Measurements from ENCODE around the gene NOXA1. TPM values are rescaled to one million over a fixed set of nuclear protein-coding genes. Genes with fewer than 3 reads are reported as not detected.
A peak's percentile ranks its signal among the peaks of the same experiment; 100 is the strongest.
"Not testable (repeated sequence)": the region's sequence is repeated elsewhere in the genome, so short reads cannot be mapped to it uniquely, and the experiment has no call there.

Gene NOXA1
- 6.9 TPM for total RNA-seq
- long read RNA-seq, partial matches to known transcripts: 9 of 29 reads
- long read RNA-seq, other reads (novel, unspliced or antisense): 20 of 29 reads

- no peak for TF ChIP-seq CTCF (IDR thresholded peaks at IDR 0.05)
- no peaks in the 10 kb centered on the region for H3K36me3 ChIP-seq
- peaks cover 27% of the 10 kb centered on the region for H3K4me1 ChIP-seq
- intact Hi-C loops (cut with DNase I): no loop called here
- DNase-seq (peak; percentile 95), ATAC-seq (peak; percentile 95 to 98)
- no peaks in the 10 kb centered on the region for H3K9me3 ChIP-seq
- no peaks in the 10 kb centered on the region for H3K27me3 ChIP-seq (ENCODE audit: low read depth)
- H3K4me3 ChIP-seq: peak within 1 kb of the TSS; percentile 96
- peak within 1 kb of the TSS; percentile 77 for H3K27ac ChIP-seq
Observed at GRCh38 chr9:137422604-137423513, at the start of gene NOXA1, which contains the start of gene EXD3. Gene NOXA1 (plus strand): TSS chr9:137423393. CDS start chr9:137423530, 137 bp downstream. Gene EXD3 (minus strand): TSS chr9:137423162. CDS start chr9:137395357, 27,805 bp downstream.

GRCh38 chr9:137373611-137373980, 49.6 kb upstream of the NOXA1 start:
- Histone ChIP-seq H3K36me3 (peaks cover 8% of the 10 kb centered on the region), H3K4me3 (no peak overlapping the region), H3K4me1 (no peaks in the 10 kb centered on the region), H3K9me3 (no peaks in the 10 kb centered on the region), H3K27ac (no peak overlapping the region), H3K27me3 (ENCODE audit: low read depth) (no peaks in the 10 kb centered on the region)
- ATAC-seq (no peak), DNase-seq (no peak)
- intact Hi-C loops (cut with DNase I): no loop called here
- TF ChIP-seq CTCF (IDR thresholded peaks at IDR 0.05): no peak

GRCh38 chr9:137374131-137374845, 48.9 kb upstream of the NOXA1 start:
- Histone ChIP-seq H3K4me1 (no peaks in the 10 kb centered on the region), H3K36me3 (peaks cover 8% of the 10 kb centered on the region), H3K4me3 (no peak overlapping the region), H3K27ac (no peak overlapping the region), H3K27me3 (ENCODE audit: low read depth) (no peaks in the 10 kb centered on the region), H3K9me3 (no peaks in the 10 kb centered on the region)
- DNase-seq (no peak), ATAC-seq (no peak)
- intact Hi-C loops (cut with DNase I): no loop called here
- TF ChIP-seq CTCF (IDR thresholded peaks at IDR 0.05): no peak

GRCh38 chr9:137375321-137376058, 47.7 kb upstream of the NOXA1 start:
- H3K27ac ChIP-seq: no peak overlapping the region
- ATAC-seq: no peak
- H3K9me3 ChIP-seq: no peaks in the 10 kb centered on the region
- H3K4me1 ChIP-seq: no peaks in the 10 kb centered on the region
- H3K27me3 ChIP-seq (ENCODE audit: low read depth): no peaks in the 10 kb centered on the region
- no peak for DNase-seq
- H3K36me3 ChIP-seq: peaks cover 8% of the 10 kb centered on the region
- no peak for TF ChIP-seq CTCF (IDR thresholded peaks at IDR 0.05)
- no peak overlapping the region for H3K4me3 ChIP-seq
- intact Hi-C loops (cut with DNase I): no loop called here

GRCh38 chr9:137376386-137376785, 46.8 kb upstream of the NOXA1 start:
- H3K4me3 ChIP-seq: no peak overlapping the region
- DNase-seq (no peak), ATAC-seq (no peak)
- no peaks in the 10 kb centered on the region for H3K4me1 ChIP-seq
- peaks cover 8% of the 10 kb centered on the region for H3K36me3 ChIP-seq
- intact Hi-C loops (cut with DNase I): no loop called here
- no peak overlapping the region for H3K27ac ChIP-seq
- no peaks in the 10 kb centered on the region for H3K9me3 ChIP-seq
- no peaks in the 10 kb centered on the region for H3K27me3 ChIP-seq (ENCODE audit: low read depth)
- TF ChIP-seq CTCF (IDR thresholded peaks at IDR 0.05): no peak

GRCh38 chr9:137378688-137379410, 44.3 kb upstream of the NOXA1 start:
- H3K36me3 ChIP-seq; H3K27ac ChIP-seq; intact Hi-C loops (cut with DNase I); H3K4me1 ChIP-seq; ATAC-seq; H3K9me3 ChIP-seq; H3K27me3 ChIP-seq (ENCODE audit: low read depth); H3K4me3 ChIP-seq: not testable (repeated sequence)
- DNase-seq: peak; percentile 25
